Spleen (tissue), 11 donors: ENCODE data around the gene DCAF4. TPM values are rescaled to one million over a fixed set of nuclear protein-coding genes. Genes with fewer than 3 reads are reported as not detected.

Experiments
- DNase-seq: peaks from one replicate; pipeline ENCODE4 v3.0.0-alpha.2; 2020
- H3K27ac ChIP-seq, 8 donors: fragments of 200-600 bp; sonication (generic) in 7 of 8; 1 replicate in 4 of 8; 2 replicates in 4 of 8; pipeline versions ENCODE4 v1.5.0 to v1.8.0; 2016 to 2021; ENCODE audit warnings: inconsistent platforms in 4 of 8, mild to moderate bottlenecking in 4 of 8, moderate library complexity in 1 of 8
- H3K27me3 ChIP-seq, 7 donors: fragments of 200-600 bp; sonication (generic) in 6 of 7; replicated peaks in 1 of 7; 1 replicate in 4 of 7; 2 replicates in 3 of 7; pipeline versions ENCODE4 v1.5.0 to v1.8.0; 2016 to 2021; ENCODE audit warnings: inconsistent platforms in 3 of 7, mild to moderate bottlenecking in 1 of 7
- H3K36me3 ChIP-seq, 6 donors: fragments of 200-600 bp; sonication (generic) in 5 of 6; 1 replicate in 4 of 6; 2 replicates in 2 of 6; pipeline versions ENCODE4 v1.5.0 to v1.8.0; 2016 to 2021; ENCODE audit warnings: inconsistent platforms in 2 of 6
- H3K4me1 ChIP-seq, 6 donors: fragments of 200-600 bp; sonication (generic) in 5 of 6; 1 replicate in 3 of 6; 2 replicates in 3 of 6; pipeline versions ENCODE4 v1.5.0 to v1.8.0; 2016 to 2021; ENCODE audit warnings: inconsistent platforms in 3 of 6
- H3K4me3 ChIP-seq, 8 donors: fragments of 200-600 bp; sonication (generic) in 7 of 8; 1 replicate in 4 of 8; 2 replicates in 4 of 8; pipeline versions ENCODE4 v1.5.0 to v1.8.0; 2016 to 2021; ENCODE audit warnings: inconsistent platforms in 4 of 8, mild to moderate bottlenecking in 4 of 8, moderate library complexity in 2 of 8
- H3K9me3 ChIP-seq, 8 donors: fragments of 200-600 bp; sonication (generic) in 7 of 8; 1 replicate in 4 of 8; 2 replicates in 4 of 8; pipeline versions ENCODE4 v1.5.0 to v1.8.0; 2016 to 2021; ENCODE audit warnings: inconsistent platforms in 4 of 8
- POLR2A ChIP-seq, 3 donors: fragments of 450-650 bp; IDR thresholded peaks; one replicate each; pipeline ENCODE4 v1.5.1; 2017; ENCODE audit warnings: antibody characterized with exemption in 3 of 3, mild to moderate bottlenecking in 1 of 3
- POLR2AphosphoS5 ChIP-seq, 3 donors: sonication (generic); formaldehyde crosslinking; IDR thresholded peaks; one replicate each; pipeline ENCODE4 v1.5.1; 2017; ENCODE audit warnings: antibody characterized with exemption in 3 of 3
- WGBS, 5 donors: extraction: QIAGEN DNeasy Blood & Tissue Kit in 3 of 5; methylation state at CpG; one replicate each; pipeline versions ENCODE4 v1.1.5 to v1.1.7; 2013 to 2018; 5-methylcytosine and 5-hydroxymethylcytosine counted together
- intact Hi-C: fragments of 100-400 bp; cut with DNase I; formaldehyde crosslinking; loops from one replicate; pipeline ENCODE4 v1.15.0; 2023; ENCODE audit warnings: low total_unique reads
- polyA plus RNA-seq, 3 donors: library from polyadenylated mRNA; stranded (reverse); fragments of 200-250 nt; gene quantifications; one replicate each; pipeline ENCODE4 v1.2.1, GENCODE V29; 2013
- total RNA-seq, 7 donors: library from RNA; depleted of rRNA in 3 of 7; stranded (reverse); fragments of >200 nt in 3 of 7; fragmentation: NEBNext Ultra II Directional in 4 of 7; extraction: Animal tissue kit (Norgen Biotek cat#: 25700) in 4 of 7; gene quantifications; one replicate each; pipeline versions ENCODE4 v1.1.0 to v1.2.1, GENCODE V29; 2016 to 2021
- TF ChIP-seq, protein P1 (sequence below), 11 experiments: fragments of 200-600 bp in 7 of 11; fragments of 450-650 bp in 4 of 11; sonication (generic) in 4 of 11; IDR thresholded peaks in 8 of 11; conservative IDR thresholded peaks in 3 of 11; 1 replicate in 7 of 11; 2 replicates in 4 of 11; pipeline versions ENCODE4 v1.4.0 to v1.8.0; 2016 to 2021; ENCODE audit warnings: antibody characterized with exemption in 11 of 11, inconsistent platforms in 4 of 11, mild to moderate bottlenecking in 1 of 11
- donor health status: healthy with polysubstance abuse.
- donor health status: DM: no; HTN: no; CAD: no; lungs with moderate emphysema.
- donor health status: DM: no; HTN: no; CAD: no.
- donor health status: Bipolar disorder and iron deficiency.
- donor health status: healthy.
- donor health status: DM: no; HTN: no; CAD: no.
- donor health status: DM: yes; HTN: yes; CAD: no.

The DCAF4 gene
- total and polyA plus RNA-seq, 10 donors, result 7.7 to 25.0 (median 12.3) TPM

GRCh38 chr14:72978856-72979255, 52.6 kb downstream of the DCAF4 start:
- Histone ChIP-seq H3K27ac (no peak overlapping the region), H3K36me3 (peaks cover 0 to 97% (median 67%) of the 10 kb centered on the region in 6 donors), H3K27me3 (no peaks in the 10 kb centered on the region), H3K9me3 (peaks cover 0 to 3% (median 0%) of the 10 kb centered on the region in 8 donors), H3K4me1 (peaks cover 0 to 3% (median 0%) of the 10 kb centered on the region in 6 donors), H3K4me3 (no peak overlapping the region)
- 69 to 97% (median 79%) methylated on average over 9 of the region's 9 CpGs for WGBS, 5 donors
- DNase-seq, result peak; percentile 31
- TF ChIP-seq, protein P1, sequence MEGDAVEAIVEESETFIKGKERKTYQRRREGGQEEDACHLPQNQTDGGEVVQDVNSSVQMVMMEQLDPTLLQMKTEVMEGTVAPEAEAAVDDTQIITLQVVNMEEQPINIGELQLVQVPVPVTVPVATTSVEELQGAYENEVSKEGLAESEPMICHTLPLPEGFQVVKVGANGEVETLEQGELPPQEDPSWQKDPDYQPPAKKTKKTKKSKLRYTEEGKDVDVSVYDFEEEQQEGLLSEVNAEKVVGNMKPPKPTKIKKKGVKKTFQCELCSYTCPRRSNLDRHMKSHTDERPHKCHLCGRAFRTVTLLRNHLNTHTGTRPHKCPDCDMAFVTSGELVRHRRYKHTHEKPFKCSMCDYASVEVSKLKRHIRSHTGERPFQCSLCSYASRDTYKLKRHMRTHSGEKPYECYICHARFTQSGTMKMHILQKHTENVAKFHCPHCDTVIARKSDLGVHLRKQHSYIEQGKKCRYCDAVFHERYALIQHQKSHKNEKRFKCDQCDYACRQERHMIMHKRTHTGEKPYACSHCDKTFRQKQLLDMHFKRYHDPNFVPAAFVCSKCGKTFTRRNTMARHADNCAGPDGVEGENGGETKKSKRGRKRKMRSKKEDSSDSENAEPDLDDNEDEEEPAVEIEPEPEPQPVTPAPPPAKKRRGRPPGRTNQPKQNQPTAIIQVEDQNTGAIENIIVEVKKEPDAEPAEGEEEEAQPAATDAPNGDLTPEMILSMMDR (IDR thresholded peaks at IDR 0.05 in 8 of 11, conservative IDR thresholded peaks at IDR 0.05 in 3 of 11), result no peak
- no peak for TF ChIP-seq POLR2AphosphoS5 (IDR thresholded peaks at IDR 0.05)
- intact Hi-C loops, result no loop called here

DNA sequence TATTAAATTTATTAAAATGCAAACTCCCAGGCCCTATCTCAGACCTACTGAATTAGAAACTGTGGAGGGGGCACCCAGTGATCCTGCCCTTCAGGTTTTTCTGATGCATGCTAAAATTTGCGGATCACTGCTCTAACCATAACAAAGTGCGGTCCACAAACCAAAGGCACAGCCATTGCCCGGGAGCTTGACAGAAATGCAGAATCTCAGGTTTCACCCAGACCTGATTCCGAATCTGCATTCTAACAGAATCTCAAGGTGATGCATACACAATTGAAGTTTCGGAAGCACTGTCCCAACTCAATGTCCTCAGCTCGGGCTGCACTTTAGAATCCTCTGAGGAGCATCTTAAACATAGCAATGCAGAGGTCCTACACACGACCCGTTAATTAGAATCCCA, 54.6 kb downstream of the DCAF4 start:
- H3K27me3 ChIP-seq, result no peaks in the 10 kb centered on the region
- DNase-seq, result peak; percentile 22
- H3K9me3 ChIP-seq, result peaks cover 0 to 7% (median 0%) of the 10 kb centered on the region in 8 donors
- no peak overlapping the region for H3K27ac ChIP-seq
- H3K4me1 ChIP-seq, result peaks cover 0 to 3% (median 0%) of the 10 kb centered on the region in 6 donors
- WGBS, 5 donors, result 84 to 98% (median 91%) methylated on average over 8 of the region's 8 CpGs
- H3K4me3 ChIP-seq, result no peak overlapping the region
- intact Hi-C loops, result no loop called here
- TF ChIP-seq, protein P1 (IDR thresholded peaks at IDR 0.05 in 8 of 11, conservative IDR thresholded peaks at IDR 0.05 in 3 of 11), result no peak
- TF ChIP-seq POLR2A (IDR thresholded peaks at IDR 0.05), result no peak
- peaks cover 0 to 97% (median 51%) of the 10 kb centered on the region in 6 donors for H3K36me3 ChIP-seq

DNA sequence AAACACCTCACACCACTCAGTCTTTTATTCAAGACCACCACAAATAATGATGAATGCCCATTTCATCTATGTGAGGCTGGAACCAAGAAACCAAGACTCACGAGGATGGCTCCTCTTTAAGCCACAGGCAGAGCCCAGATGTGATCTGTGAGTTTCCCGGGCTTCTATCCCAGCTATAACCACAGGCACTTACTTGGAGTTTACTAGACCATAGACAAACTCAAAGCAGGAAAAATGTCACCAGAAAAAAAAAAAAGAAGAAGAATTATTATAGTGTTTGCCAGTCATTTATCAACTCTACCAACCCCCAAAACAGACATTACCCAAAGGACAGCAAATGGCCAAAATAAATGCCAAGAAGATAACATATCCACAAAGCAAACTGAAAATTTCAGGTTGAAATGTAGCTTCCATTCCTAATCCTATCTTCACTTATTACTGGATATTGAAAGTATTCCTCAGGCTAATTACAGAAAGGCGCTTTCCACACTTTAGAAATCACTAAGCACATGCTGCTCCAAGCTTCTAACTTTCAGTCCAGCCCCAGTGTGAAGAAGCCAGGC, 56.0 kb downstream of the DCAF4 start:
- 65 to 95% (median 84%) methylated on average over 3 of the region's 3 CpGs for WGBS, 5 donors
- Histone ChIP-seq H3K9me3 (peaks cover 0 to 7% (median 0%) of the 10 kb centered on the region in 8 donors), H3K4me3 (no peak overlapping the region), H3K36me3 (peaks cover 0 to 97% (median 47%) of the 10 kb centered on the region in 6 donors), H3K27ac (no peak overlapping the region), H3K27me3 (no peaks in the 10 kb centered on the region), H3K4me1 (no peaks in the 10 kb centered on the region)
- TF ChIP-seq, protein P1 (IDR thresholded peaks at IDR 0.05 in 8 of 11, conservative IDR thresholded peaks at IDR 0.05 in 3 of 11), result no peak
- TF ChIP-seq POLR2AphosphoS5 (IDR thresholded peaks at IDR 0.05) (no peak), POLR2A (IDR thresholded peaks at IDR 0.05) (no peak)
- intact Hi-C loops, result no loop called here
- DNase-seq, result no peak

GRCh38 chr14:72986214-72986613, 60.0 kb downstream of the DCAF4 start:
- Histone ChIP-seq H3K9me3 (peaks cover 0 to 7% (median 0%) of the 10 kb centered on the region in 8 donors), H3K4me3 (no peak overlapping the region), H3K4me1 (no peaks in the 10 kb centered on the region), H3K36me3 (peaks cover 0 to 96% (median 34%) of the 10 kb centered on the region in 6 donors), H3K27me3 (no peaks in the 10 kb centered on the region), H3K27ac (no peak overlapping the region)
- TF ChIP-seq POLR2AphosphoS5 (IDR thresholded peaks at IDR 0.05) (no peak), POLR2A (IDR thresholded peaks at IDR 0.05) (no peak)
- TF ChIP-seq, protein P1 (IDR thresholded peaks at IDR 0.05 in 8 of 11, conservative IDR thresholded peaks at IDR 0.05 in 3 of 11), result no peak
- 73 to 90% (median 83%) methylated on average over 3 of the region's 3 CpGs for WGBS, 5 donors
- DNase-seq, result no peak
- intact Hi-C loops, result no loop called here
